ENCODE results near the gene SPDEF.

SPDEF gene

GRCh38 chr6:34514593-34515472 is 41.3 kb downstream of the SPDEF start:
- no peak for DNase-seq (ENCODE audit: low spot score)

- no peak for DNase-seq (ENCODE audit: low spot score)
Observed at GRCh38 chr6:34514112-34514511, 42.0 kb downstream of the SPDEF start.

GRCh38 chr6:34513646-34514045 is 42.5 kb downstream of the SPDEF start:
- DNase-seq (ENCODE audit: low spot score), result no peak

- DNase-seq (ENCODE audit: low spot score), result no peak
Observed at GRCh38 chr6:34512738-34513115, 43.4 kb downstream of the SPDEF start.

- DNase-seq (ENCODE audit: low spot score), result no peak
Observed at GRCh38 chr6:34511915-34512737, 44.0 kb downstream of the SPDEF start.

GRCh38 chr6:34511214-34511914 is 44.8 kb downstream of the SPDEF start:
- no peak for DNase-seq (ENCODE audit: low spot score)

- DNase-seq (ENCODE audit: low spot score), result no peak
Observed at GRCh38 chr6:34510299-34510698, 45.8 kb downstream of the SPDEF start.

- no peak for DNase-seq (ENCODE audit: low spot score)
Observed at GRCh38 chr6:34509782-34510181, 46.3 kb downstream of the SPDEF start.

GRCh38 chr6:34508425-34508824 is 47.7 kb downstream of the SPDEF start:
- DNase-seq (ENCODE audit: low spot score), result no peak

GRCh38 chr6:34506718-34507117 is 49.4 kb downstream of the SPDEF start:
- no peak for DNase-seq (ENCODE audit: low spot score)

- no peak for DNase-seq (ENCODE audit: low spot score)
Observed at GRCh38 chr6:34497411-34497810, 58.7 kb downstream of the SPDEF start.

- DNase-seq (ENCODE audit: low spot score), result no peak
Observed at GRCh38 chr6:34496103-34496685, 59.9 kb downstream of the SPDEF start.

- DNase-seq (ENCODE audit: low spot score), result no peak
Observed at GRCh38 chr6:34494973-34495372, 61.2 kb downstream of the SPDEF start.

GRCh38 chr6:34493344-34493743 is 62.8 kb downstream of the SPDEF start:
- DNase-seq (ENCODE audit: low spot score), result no peak

- DNase-seq (ENCODE audit: low spot score), result no peak
Observed at GRCh38 chr6:34491091-34491430, 65.1 kb downstream of the SPDEF start.

GRCh38 chr6:34490390-34491090 is 65.6 kb downstream of the SPDEF start:
- no peak for DNase-seq (ENCODE audit: low spot score)

GRCh38 chr6:34489207-34489805 is 66.8 kb downstream of the SPDEF start:
- no peak for DNase-seq (ENCODE audit: low spot score)
